GM10248 (cell line): ENCODE data around the gene VAMP3.
A peak's percentile ranks its signal among the peaks of the same experiment; 100 is the strongest.

Experiments used
- CTCF ChIA-PET: fragments of 300-600 bp; sonication (Branson Sonifier 250); formaldehyde crosslinking; extraction: SDS; loops from one replicate; lab custom pipeline; 2021; ENCODE audit warnings: antibody characterized with exemption; lab: Yijun Ruan, JAX
- POLR2A ChIA-PET: fragments of 350-650 bp; sonication (Branson Sonifier 250); formaldehyde crosslinking; extraction: SDS; loops from one replicate; lab custom pipeline; 2020; ENCODE audit warnings: antibody characterized with exemption; lab: Yijun Ruan, JAX
- DNase-seq: peaks from one replicate; pipeline ENCODE4 v3.0.0; 2012; ENCODE audit errors: extremely low spot score
- CTCF ChIP-seq: IDR thresholded peaks from 2 replicates; pipeline ENCODE4 v1.5.1; 2012; ENCODE audit warnings: mild to moderate bottlenecking, low read depth; ENCODE audit errors: extremely low read depth, missing control alignments, control extremely low read depth

VAMP3 gene

GRCh38 chr1:7770997-7771822, at the start of gene VAMP3:
TSS of gene VAMP3 (plus strand) at chr1:7771296. CDS start at chr1:7771384, 88 bp downstream.
- no peak for TF ChIP-seq CTCF
- POLR2A ChIA-PET = no interaction called here

GRCh38 chr1:7721940-7722669, 49.0 kb upstream of the VAMP3 start:
- CTCF ChIA-PET = interaction anchor here (0.8 to 1.7 kb wide), 2 partner anchors 32 to 53 kb away, joined by 3 to 4 read pairs; no protein-coding TSS in a partner anchor
- POLR2A ChIA-PET = no interaction called here

More at GRCh38 chr1:7770997-7771822, at the start of gene VAMP3:
- CTCF ChIA-PET = interaction anchor here (1.7 kb wide), 1 partner anchor 18 kb away, joined by 5 read pairs; no protein-coding TSS in a partner anchor
- peak; percentile 98 for DNase-seq

GRCh38 chr1:7722670-7723012, 48.5 kb upstream of the VAMP3 start:
- ChIA-PET POLR2A (no interaction called here), CTCF (interaction anchor here (0.8 to 3.2 kb wide), 3 partner anchors 32 to 55 kb away, joined by 3 to 7 read pairs (median 4); no protein-coding TSS in a partner anchor)

More at GRCh38 chr1:7721940-7722669, 49.0 kb upstream of the VAMP3 start:
- no peak for DNase-seq
- no peak for TF ChIP-seq CTCF

GRCh38 chr1:7726623-7727022, 44.5 kb upstream of the VAMP3 start:
- ChIA-PET POLR2A (no interaction called here), CTCF (interaction anchor here (1.3 kb wide), 1 partner anchor 19 kb away, joined by 3 read pairs; no protein-coding TSS in a partner anchor)
- no peak for TF ChIP-seq CTCF
- DNase-seq = no peak

More at GRCh38 chr1:7722670-7723012, 48.5 kb upstream of the VAMP3 start:
- TF ChIP-seq CTCF = no peak
- no peak for DNase-seq

GRCh38 chr1:7727809-7728471, 43.2 kb upstream of the VAMP3 start:
- no peak for TF ChIP-seq CTCF
- ChIA-PET CTCF (interaction anchor here (1.0 kb wide), 1 partner anchor 22 kb away, joined by 3 read pairs; no protein-coding TSS in a partner anchor), POLR2A (no interaction called here)
- DNase-seq = no peak

- DNase-seq = no peak
- CTCF ChIA-PET = no interaction called here
- POLR2A ChIA-PET = no interaction called here
- no peak for TF ChIP-seq CTCF
These were observed 41.3 kb upstream of the VAMP3 start for GRCh38 chr1:7729761-7730160.
